ENCODE results near the gene HTRA1.

- TF ChIP-seq, protein P1, sequence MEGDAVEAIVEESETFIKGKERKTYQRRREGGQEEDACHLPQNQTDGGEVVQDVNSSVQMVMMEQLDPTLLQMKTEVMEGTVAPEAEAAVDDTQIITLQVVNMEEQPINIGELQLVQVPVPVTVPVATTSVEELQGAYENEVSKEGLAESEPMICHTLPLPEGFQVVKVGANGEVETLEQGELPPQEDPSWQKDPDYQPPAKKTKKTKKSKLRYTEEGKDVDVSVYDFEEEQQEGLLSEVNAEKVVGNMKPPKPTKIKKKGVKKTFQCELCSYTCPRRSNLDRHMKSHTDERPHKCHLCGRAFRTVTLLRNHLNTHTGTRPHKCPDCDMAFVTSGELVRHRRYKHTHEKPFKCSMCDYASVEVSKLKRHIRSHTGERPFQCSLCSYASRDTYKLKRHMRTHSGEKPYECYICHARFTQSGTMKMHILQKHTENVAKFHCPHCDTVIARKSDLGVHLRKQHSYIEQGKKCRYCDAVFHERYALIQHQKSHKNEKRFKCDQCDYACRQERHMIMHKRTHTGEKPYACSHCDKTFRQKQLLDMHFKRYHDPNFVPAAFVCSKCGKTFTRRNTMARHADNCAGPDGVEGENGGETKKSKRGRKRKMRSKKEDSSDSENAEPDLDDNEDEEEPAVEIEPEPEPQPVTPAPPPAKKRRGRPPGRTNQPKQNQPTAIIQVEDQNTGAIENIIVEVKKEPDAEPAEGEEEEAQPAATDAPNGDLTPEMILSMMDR (IDR thresholded peaks at IDR 0.05): no peak
- no peak for TF ChIP-seq POLR2A (IDR thresholded peaks at IDR 0.05)
Measured at GRCh38 chr10:122561792-122562191, 100.4 kb downstream of the HTRA1 start.

All from lower leg skin (tissue), 3 donors.